Activated gamma-delta T cell treated with anti-CD3 and anti-CD28 coated beads, Interleukin-2, amount 50 U/mL, for 16 hours (primary cell): ENCODE measurements around the gene CRELD1.
A peak's percentile ranks its signal among the peaks of the same experiment; 100 is the strongest.
"Not testable (repeated sequence)": the region's sequence is repeated elsewhere in the genome, so short reads cannot be mapped to it uniquely, and the experiment has no call there.

Experiments
- DNase-seq: peaks from one replicate; pipeline ENCODE4 v3.0.0-alpha.2; 2020; ENCODE audit warnings: low read depth

The CRELD1 gene, protein sequence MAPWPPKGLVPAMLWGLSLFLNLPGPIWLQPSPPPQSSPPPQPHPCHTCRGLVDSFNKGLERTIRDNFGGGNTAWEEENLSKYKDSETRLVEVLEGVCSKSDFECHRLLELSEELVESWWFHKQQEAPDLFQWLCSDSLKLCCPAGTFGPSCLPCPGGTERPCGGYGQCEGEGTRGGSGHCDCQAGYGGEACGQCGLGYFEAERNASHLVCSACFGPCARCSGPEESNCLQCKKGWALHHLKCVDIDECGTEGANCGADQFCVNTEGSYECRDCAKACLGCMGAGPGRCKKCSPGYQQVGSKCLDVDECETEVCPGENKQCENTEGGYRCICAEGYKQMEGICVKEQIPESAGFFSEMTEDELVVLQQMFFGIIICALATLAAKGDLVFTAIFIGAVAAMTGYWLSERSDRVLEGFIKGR

DNA sequence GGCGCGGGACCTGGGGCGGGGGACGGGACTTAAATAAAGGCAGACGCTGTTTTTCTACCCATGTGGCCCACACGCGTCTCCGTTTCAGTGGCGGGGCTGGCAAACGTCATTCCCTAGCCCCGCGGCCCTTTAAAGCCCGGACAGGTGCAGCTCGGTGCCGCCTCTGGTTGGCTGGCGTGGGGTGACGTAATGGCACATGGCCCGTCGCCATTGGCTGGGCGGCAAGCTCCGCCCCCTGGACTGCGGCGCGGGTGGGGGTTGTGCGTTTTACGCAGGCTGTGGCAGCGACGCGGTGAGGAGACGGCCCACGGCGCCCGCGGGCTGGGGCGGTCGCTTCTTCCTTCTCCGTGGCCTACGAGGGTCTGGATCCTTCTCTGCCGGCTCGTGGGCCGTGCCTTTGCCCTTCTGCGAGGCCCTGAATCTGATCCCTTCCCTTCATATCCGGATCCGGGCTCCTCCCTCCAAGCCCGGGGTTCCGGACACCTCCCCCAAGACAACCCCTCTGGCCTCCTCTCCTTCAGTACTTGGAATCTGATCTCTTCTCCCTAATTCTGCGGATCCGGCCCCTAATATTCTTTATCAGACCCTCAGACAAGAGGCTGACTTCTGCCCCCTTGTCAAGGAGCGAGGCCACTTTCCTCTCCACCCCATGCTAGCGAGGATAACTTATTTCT lies at the start of gene CRELD1:
CRELD1 (plus strand) TSS at position 274 of the 674 bp plus-strand sequence. CDS start 605 bp downstream, outside the sequence.
- DNase-seq, result peak; percentile 93

DNA sequence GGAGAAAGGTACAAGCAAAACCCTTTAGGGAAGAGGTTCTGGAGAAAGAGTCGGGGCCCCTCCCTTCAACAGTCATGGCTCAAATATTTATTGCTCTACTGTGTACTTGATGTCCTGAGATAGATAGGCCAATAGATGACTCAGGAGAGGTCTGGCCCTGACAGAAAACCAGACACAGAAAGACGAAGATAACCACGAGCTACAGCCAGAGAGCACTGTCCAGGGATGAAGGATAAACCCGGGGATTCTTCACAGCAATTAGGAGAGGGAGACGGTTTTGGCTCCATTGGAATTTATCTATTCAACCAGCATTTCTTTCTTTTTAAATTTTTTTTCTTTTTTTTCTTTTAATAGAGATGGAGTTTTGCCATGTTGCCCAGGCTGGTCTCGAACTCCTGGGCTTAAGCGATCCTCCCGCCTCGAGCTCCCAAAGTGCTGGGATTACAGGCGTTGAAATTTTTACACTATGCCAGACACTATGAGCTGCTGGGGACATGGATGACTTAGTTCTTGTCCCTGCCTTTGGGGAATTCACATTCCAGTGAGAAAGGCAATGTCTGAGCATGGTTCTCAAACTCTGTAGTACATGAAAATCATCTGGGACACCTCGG lies 49.0 kb upstream of the CRELD1 start:
- DNase-seq, result no peak

DNA sequence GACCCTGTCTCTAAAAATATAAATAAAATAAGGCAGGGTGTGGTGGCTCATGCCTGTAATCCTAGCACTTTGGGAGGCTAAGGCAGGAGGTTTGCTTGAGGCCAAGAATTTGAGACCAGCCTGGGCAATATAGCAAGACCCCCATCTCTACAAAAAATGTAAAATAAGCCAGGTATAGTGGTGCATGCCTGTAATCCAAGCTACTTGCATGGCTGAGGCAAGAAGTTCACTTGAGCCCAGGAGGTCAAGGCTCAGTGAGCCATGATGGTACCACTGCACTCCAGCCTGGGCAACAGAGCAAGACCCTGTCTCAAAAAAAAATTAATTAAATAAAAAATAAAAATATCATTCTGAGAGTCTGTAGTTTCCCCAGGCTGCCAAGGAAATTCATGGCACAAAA lies 47.3 kb upstream of the CRELD1 start:
- DNase-seq, result no peak

DNA sequence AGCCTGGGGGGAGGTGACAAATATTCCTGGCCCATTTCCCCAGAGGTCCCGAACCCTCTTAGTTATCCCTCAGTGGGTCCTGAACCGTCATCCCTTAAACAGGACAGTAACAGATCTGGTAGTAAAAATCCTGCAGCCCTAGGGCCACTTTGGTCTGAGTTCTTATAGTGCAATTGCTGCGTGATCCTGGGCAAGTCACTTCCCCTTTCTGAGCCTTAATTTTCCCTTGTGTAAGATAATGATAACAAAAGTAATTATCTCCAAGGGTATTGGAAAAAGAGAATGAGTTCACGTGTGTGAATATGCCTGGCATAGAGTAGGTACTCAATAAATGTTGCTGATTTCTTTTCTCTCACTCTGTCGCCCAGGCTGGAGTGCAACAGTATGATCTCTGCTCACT lies 46.2 kb upstream of the CRELD1 start:
- no peak for DNase-seq

DNA sequence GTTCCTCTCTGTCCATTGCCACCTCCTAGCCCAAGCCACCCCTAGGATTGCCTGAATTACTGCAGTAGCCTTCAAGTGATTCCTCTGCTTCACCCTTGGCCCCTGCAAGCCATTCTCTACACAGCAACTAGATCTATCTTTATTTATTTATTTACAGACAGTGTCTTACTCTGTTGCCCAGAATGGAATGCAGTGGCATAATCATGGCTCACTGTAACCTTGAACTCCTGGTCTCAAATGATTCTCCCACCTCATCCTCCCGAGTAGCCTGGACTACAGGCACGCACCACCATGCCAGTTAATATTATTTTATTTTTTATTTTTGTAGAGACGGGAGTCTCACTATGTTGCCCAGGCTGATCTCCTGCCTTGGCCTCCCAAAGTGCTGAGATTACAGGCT lies 45.1 kb upstream of the CRELD1 start:
- DNase-seq, result no peak

DNA sequence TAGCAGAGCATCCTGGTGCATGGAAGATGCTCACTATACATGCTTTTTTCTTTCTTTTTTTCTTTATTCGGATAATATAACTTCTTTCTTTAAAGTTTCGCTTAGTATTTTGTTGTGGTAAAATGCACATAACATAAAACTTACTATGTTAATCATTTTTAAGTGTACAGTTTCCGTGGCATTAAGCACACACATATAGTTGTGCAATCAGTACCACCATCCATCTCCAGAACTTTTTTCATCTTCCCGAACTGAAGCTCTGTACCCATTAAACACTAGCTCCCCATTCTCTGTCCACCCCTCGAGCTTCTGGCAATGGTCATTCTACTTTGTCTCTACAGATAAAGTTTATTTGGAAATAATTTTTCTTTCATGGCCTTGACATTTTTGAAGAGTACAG lies 44.2 kb upstream of the CRELD1 start:
- no peak for DNase-seq

DNA sequence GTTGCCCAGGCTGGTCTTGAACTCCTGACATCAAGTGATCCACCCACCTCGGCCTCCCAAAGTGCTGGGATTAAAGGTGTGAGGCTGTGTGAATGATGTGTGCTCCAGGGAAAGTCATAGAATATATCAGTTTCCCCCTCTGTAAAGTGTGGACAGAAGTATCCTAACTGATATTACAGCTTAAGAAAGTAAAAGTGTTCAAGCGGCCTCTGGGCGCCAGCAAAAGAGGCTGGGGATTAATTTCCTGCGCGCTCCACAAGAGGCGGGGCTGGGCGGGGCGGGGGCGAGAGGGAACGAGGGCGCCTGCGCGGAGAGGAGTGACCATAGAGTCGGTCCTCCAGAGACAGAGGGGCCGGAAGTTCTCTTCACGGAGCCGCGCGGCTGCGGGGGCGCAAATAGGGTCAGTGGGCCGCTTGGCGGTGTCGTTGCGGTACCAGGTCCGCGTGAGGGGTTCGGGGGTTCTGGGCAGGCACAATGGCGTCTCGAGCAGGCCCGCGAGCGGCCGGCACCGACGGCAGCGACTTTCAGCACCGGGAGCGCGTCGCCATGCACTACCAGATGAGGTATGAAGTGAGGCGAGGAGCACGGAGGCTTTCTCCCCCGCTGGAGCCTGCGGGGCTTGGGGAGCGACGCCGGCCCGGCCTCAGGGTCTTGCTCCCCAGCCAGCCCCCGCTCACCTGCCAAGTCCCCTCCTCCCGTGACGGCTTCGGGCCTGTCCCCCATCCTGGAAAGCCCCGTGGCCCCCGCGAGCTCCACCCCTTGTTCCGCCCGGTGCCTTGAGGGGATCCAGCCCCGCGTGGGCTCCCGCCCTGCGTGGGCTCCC lies 43.2 kb upstream of the CRELD1 start, which contains the start of gene JAGN1:
JAGN1 (plus strand) TSS at position 362 of the 823 bp plus-strand sequence; CDS start at position 475, 113 bp downstream.
- peak; percentile 84 for DNase-seq

DNA sequence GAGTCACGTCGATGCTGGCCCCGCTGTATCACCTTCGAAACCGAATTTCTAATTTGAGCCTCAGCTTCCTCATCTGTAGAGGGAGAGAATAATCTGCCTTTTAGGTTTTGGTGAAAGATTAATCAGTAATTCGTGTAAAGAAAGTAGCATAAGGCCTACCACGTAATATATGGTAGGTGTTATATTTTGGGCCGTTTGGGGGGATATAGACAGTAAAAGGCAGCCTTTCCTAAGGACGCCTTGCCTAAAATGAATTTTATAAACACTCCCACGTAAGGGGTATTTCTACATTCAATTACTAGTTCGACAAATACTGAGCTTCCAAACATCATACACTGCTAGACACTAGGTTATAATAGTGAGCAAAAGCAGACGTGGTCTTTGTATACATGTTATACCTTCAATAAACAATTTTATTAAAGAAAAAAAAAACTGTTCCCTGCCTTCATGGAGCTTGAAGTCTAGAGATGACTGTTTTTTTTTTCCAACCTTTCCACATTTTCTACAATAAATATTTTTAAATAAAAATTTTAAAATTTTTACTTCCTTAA lies 42.5 kb upstream of the CRELD1 start:
- no peak for DNase-seq

DNA sequence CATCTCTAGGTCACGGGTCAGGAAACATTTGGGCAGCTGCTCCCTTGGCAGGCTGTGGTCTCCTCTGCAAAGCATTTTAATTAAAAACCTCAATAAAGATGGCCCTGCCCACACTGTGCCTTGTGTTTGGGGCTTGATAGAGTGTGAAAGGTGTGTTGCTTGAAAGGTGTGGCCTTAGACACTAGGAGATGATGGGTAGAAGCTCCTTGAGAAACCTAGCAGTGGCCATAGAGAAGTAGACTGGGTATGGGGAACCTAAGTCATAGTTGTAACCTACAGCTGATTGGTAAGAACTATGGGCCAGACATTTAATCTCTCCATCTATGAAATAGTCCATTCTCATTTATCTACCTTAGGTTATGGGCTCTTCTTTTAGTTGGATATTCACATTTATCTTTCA lies 39.9 kb upstream of the CRELD1 start:
- DNase-seq, result no peak

DNA sequence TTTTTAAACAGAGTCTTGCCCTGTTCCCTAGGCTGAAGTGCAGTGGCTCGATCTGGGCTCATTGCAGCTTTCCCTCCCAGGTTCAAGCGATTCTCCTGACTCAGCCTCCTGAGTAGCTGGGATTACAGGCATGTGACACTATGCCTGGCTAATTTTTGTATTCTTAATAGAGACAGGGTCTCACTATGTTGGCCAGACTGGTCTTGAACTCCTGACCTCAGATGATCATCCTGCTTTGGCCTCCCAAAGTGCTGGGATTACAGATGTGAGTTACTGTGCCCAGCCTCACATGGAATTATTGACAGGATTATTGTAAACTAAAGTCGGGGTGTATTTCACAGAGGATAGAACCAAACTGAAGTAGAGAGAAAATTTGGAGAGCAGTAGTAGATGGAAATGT lies 37.9 kb upstream of the CRELD1 start:
- DNase-seq, result not testable (repeated sequence)

DNA sequence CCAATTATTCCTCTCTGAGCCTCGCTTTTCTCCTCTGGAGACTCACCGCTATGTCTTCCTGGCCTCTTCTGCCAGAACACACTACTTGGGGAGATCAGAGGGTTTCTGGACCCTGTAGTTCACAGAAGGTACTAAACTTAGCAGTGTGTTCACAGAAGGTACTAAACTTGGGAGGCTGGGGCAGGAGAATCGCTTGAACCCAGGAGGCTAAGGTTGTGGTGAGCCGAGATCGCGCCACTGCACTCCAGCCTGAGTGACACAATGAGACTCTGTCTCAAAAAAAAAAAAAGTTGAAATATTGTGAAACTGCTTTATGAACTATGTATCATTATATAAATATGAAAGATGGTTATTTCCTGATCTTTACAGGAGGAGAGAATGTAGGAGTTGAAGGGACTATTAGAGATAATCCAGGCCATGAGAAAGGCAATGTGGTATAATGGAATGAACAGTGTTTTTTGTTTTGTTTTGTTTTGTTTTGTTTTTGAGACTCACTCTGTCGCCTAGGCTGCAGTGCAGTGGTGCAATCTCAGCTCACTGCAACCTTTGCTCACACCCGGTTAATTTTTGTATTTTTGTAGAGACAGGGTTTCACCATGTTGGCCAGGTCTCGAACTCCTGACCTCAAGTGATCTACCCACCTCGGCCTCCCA lies 36.8 kb upstream of the CRELD1 start:
- DNase-seq, result not testable (repeated sequence)

DNA sequence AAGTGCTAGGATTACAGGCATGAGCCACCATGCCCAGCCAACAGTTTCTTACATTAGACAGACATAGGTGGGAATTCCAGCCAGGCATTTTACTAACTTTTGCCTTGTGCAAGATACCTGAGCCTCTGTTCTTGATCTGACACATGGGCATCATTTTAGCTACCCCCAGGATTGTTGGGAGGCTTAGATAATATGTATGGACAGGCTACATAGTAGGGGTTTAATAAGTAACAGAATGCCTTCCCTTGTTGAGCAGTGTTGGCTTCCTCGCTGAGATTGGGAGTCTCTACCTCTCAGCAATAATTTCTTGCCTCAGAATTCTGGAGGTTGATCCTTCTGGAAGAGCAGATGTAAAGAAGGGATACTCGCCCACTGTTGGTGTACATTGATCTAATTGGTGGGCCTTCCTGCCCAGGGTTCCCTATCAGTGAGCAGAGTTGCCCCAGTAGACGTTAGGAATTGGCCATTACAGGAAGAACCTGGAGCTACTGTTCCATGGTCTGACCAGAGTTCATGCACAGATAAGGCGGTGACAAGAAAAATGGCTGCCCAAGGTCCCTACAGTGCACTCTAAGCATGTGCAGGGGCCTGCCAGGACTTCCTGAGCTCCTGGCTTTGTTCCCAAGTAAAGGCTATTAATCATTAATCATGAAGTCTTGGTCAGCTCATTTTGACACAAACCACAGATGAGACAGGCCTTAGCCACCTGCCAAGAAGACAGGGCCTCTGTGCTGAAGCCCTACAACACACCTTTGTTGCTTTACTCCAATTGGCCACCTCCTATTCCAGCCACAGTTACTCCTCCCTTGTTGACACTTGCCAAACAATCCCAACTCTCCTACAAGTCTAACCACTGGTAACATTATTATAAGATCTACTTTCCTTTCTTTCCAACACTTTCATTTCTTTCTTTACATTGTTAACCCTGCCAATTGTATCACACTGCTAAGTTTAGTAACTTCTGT lies 35.9 kb upstream of the CRELD1 start:
- no peak for DNase-seq

DNA sequence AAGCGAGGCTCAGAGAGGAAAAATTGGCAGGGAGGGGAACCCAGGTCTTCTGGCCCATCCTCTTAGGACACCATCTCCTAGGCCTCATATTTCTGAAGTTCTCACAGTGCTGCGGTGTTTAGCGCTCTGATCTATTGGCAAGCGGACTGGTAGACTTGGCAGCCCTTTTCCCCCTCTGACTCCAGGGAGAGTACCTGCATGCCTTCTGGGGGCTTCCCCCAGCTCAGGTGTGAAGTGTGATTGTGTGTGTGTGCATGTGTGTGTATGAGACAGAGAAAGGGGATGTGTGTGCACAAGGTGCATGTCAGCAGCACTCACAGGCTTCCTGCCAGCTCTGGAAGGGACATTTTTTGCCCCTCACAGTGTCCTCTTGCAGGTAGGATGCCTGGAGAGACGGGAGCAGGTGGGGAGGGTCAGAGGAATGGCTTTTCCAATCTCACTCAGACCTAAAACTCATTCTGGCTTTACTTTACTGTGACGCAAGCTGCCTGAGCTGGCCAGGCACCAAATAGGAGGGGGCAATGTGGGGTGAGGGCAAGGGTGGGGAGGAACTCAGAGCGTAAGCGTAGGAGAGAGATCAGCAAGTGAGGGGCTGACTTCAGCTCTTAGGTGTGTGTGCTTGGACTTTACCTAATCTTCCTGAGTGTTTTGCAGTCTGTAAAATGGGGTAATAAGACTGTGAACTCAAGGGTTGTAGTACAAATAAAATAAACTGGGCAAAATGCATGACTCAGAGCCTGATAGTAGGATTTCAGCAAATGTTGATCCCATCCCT lies 35.0 kb upstream of the CRELD1 start:
- no peak for DNase-seq

DNA sequence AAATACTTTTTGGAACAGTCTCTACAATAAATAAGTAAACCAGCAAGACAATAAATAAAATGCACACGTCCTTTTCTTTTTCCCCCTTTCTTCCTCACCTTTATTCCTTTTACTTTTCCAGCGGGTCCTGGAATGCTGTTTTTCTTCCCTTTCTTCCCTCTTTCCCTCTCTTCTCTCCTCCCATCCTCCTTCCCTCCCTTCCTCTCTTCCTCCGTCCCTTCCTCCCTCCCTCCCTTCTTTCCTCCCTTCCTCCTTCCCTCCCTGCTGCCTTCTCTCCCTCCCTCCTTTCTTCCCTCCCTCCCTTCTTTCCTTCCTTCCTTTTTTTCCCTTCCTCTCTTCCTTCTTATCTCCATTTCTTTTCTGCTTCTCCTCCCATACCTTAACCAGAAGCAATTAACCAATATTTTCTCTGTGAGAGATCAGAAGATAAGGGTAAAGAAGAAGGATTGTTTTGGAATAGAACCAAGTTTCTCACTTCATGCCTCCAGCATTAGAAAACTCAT lies 34.3 kb upstream of the CRELD1 start:
- DNase-seq, result no peak

DNA sequence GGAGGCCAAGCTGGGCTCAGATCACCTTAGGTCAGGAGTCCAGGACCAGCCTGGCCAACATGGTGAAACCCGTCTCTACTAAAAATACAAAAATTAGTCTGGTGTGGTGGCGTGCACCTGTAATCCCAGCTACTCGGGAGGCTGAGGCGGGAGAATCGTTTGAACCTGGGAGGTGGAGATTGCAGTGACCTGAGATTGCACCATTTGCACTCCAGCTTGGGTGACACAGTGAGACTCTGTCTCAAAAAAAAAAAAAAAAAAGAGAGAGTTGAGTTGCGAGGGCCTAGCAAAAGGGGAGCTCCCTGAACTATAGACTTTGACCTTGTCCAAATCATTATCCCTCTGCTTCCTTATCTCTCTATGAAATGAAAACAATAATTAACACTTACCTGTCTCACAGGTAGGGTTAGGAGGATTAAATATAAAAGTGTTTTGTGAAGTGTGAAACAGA lies 32.6 kb upstream of the CRELD1 start:
- DNase-seq, result not testable (repeated sequence)

DNA sequence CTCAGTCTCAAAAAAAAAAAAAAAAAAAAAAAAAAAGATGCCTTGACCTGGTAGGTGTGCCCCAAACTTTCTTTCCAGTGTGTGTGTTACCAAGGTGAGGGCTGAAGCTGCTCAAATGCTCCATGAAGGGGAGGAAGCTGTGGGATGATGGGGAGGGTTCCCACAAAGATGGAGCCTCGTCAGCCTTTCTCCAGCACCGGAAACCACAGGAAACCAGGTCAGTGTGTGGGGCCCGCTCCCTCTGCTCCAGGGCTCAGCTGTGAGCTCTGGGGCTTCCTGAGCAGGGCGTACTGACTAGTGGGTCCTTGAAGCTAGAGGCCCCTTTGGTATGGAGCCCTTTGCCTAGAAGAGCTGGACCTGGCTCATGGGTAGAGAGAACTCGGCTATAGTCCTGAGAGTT lies 31.7 kb upstream of the CRELD1 start:
- no peak for DNase-seq

DNA sequence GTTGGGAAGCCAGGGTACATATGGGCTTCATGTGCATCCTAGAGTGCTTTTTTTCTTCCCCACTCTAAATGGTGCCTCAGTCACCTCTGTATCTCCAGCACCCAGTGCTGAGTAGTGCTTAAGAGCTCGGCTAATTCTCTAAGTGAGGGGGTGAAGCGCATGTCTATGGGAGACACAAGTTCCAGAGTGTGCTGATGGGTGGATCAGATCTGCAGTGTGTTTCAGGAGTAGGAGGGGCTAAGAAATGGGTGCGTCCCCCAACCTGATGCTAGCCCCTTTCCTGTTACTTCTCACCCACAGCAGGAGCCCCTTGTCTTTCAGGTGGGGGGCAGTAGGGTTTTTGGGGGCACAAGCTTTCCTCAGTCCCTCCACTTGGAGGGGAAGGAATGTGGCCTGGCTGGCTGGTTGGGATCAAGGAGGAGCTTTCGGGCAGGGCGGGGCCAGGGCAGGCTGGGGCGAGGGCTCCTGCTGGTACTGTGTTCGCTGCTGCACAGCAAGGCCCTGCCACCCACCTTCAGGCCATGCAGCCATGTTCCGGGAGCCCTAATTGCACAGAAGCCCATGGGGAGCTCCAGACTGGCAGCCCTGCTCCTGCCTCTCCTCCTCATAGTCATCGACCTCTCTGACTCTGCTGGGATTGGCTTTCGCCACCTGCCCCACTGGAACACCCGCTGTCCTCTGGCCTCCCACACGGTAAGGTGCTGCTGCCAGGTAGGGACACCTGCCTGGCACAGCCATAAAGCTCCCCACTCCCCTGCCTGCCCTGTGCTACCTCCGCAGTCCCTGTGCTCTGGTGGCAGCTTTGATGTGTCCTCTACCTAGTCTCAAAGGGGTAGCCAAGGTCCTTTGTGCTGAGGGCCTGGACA lies 31.0 kb upstream of the CRELD1 start, which contains the start of gene IL17RE:
IL17RE (plus strand) TSS at position 477 of the 866 bp plus-strand sequence; CDS start at position 562, 85 bp downstream.
- no peak for DNase-seq

DNA sequence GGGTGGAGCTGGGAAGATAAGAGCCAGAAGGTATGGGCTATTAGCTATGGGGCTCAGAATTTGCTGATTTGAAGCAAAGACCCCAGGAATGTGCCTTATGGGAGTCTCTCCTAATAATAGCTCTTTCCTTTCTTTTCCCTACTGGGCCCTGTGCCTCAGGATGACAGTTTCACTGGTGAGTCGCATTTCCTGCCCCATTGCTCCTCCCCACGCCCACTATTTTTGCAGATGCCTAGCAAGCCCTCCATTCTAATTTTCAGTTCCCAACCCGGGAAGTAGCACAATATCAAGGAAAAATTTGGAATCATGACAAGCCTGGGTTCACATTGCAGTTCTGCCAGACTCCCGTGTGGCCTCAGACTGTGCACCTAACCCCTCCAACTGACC lies 30.4 kb upstream of the CRELD1 start:
- DNase-seq, result no peak
